Dermis microvascular lymphatic vessel endothelial cell (primary cell): ENCODE measurements around the gene ADK. TPM values are rescaled to one million over a fixed set of nuclear protein-coding genes. Genes with fewer than 3 reads are reported as not detected.

Experiments used
- DNase-seq, 2 donors: peaks; one replicate each; pipeline versions ENCODE4 v3.0.0 to v3.0.0-alpha.2; 2010; ENCODE audit warnings: low read depth in 2 of 2
- total RNA-seq: library from RNA; depleted of rRNA; stranded (reverse); fragments of >200 nt; gene quantifications from 2 replicates; pipeline ENCODE4 v1.2.1, GENCODE V29; 2014

The ADK gene
- total RNA-seq, 1 donor from 2014 or later = 19.0 TPM

GRCh38 chr10:74651565-74651964, 500.5 kb downstream of the ADK start:
- DNase-seq = no peak

- DNase-seq = no peak
Measured at GRCh38 chr10:74652664-74653063, 501.6 kb downstream of the ADK start.

- DNase-seq = no peak
Measured at GRCh38 chr10:74658511-74658910, 507.5 kb downstream of the ADK start.

- no peak for DNase-seq
Measured at GRCh38 chr10:74662635-74663034, 511.6 kb downstream of the ADK start.

- no peak for DNase-seq
Measured at GRCh38 chr10:74669210-74669609, 518.2 kb downstream of the ADK start.

- no peak for DNase-seq
Measured at GRCh38 chr10:74671716-74672115, 520.7 kb downstream of the ADK start.

GRCh38 chr10:74672430-74673165, 521.6 kb downstream of the ADK start:
- DNase-seq = no peak

- no peak for DNase-seq
Measured at GRCh38 chr10:74674927-74675326, 523.9 kb downstream of the ADK start.

GRCh38 chr10:74675484-74675883, 524.5 kb downstream of the ADK start:
- DNase-seq = no peak

GRCh38 chr10:74677951-74678350, 526.9 kb downstream of the ADK start:
- DNase-seq = no peak

- DNase-seq = no peak
Measured at GRCh38 chr10:74681917-74682627, 531.1 kb downstream of the ADK start.

- no peak for DNase-seq
Measured at GRCh38 chr10:74683067-74683466, 532.0 kb downstream of the ADK start.

- DNase-seq = no peak
Measured at GRCh38 chr10:74683621-74684364, 532.8 kb downstream of the ADK start.

GRCh38 chr10:74684462-74684861, 533.4 kb downstream of the ADK start:
- DNase-seq = no peak

- DNase-seq = no peak
Measured at GRCh38 chr10:74685564-74685963, 534.5 kb downstream of the ADK start.

- no peak for DNase-seq
Measured at GRCh38 chr10:74690393-74690792, 539.4 kb downstream of the ADK start.

GRCh38 chr10:74691164-74691563, 540.1 kb downstream of the ADK start:
- DNase-seq = no peak

- no peak for DNase-seq
Measured at GRCh38 chr10:74704629-74705357, 553.8 kb downstream of the ADK start.

- no peak for DNase-seq
Measured at GRCh38 chr10:74705358-74705980, 554.4 kb downstream of the ADK start.

GRCh38 chr10:74706966-74707365, 555.9 kb downstream of the ADK start:
- no peak for DNase-seq

GRCh38 chr10:74708246-74708645, 557.2 kb downstream of the ADK start:
- no peak for DNase-seq
